22Rv1 (cell line): ENCODE results near the gene MYO18B.

Experiments used
- ZFX ChIP-seq: fragments of 450-650 bp; IDR thresholded peaks from 2 replicates; pipeline ENCODE4 v1.6.1; 2017; ENCODE audit warnings: antibody characterized with exemption, borderline replicate concordance
- TF ChIP-seq, protein P1 (sequence below): fragments of 450-650 bp; IDR thresholded peaks from 2 replicates; pipeline ENCODE4 v1.5.1; 2017; ENCODE audit warnings: mild to moderate bottlenecking

DNA sequence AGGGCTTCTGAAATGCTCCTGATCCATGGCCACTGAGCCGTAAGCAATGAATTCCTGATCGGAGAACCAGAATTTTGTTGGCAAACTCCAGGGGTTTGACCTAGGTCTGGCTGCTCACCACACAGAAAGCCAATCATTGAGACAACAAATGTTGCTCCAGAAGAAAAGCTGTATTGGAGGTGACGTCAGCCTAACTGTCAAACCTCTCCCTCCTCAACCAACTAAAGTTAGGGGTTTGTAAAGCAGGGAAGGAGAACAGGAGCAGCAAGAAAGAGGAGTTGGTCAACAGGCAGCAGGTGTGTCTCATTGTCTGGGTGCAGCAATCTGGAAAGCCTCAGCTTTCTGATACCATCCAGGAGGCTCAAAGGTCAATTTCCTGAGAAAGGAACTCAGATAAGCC, 293.5 kb downstream of the MYO18B start:
- TF ChIP-seq, protein P1, sequence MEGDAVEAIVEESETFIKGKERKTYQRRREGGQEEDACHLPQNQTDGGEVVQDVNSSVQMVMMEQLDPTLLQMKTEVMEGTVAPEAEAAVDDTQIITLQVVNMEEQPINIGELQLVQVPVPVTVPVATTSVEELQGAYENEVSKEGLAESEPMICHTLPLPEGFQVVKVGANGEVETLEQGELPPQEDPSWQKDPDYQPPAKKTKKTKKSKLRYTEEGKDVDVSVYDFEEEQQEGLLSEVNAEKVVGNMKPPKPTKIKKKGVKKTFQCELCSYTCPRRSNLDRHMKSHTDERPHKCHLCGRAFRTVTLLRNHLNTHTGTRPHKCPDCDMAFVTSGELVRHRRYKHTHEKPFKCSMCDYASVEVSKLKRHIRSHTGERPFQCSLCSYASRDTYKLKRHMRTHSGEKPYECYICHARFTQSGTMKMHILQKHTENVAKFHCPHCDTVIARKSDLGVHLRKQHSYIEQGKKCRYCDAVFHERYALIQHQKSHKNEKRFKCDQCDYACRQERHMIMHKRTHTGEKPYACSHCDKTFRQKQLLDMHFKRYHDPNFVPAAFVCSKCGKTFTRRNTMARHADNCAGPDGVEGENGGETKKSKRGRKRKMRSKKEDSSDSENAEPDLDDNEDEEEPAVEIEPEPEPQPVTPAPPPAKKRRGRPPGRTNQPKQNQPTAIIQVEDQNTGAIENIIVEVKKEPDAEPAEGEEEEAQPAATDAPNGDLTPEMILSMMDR: no peak
- TF ChIP-seq ZFX: no peak
